GM18861 (cell line): Measurements from ENCODE around the gene OR2T35.
"Not testable (repeated sequence)": the region's sequence is repeated elsewhere in the genome, so short reads cannot be mapped to it uniquely, and the experiment has no call there.

Source experiments
- ATAC-seq: cut with Tn5 transposase; IDR thresholded peaks from one replicate; pipeline ENCODE4 v1.9.1; 2021; ENCODE audit not compliant: unreplicated experiment

Gene OR2T35

GRCh38 chr1:248645178-248645577, at the start of gene OR2T35:
OR2T35 (minus strand) TSS chr1:248645278; CDS start chr1:248639258, 6,020 bp downstream.
- not testable (repeated sequence) for ATAC-seq

- ATAC-seq, result no peak
Observed at GRCh38 chr1:248691567-248692155, 46.6 kb upstream of the OR2T35 start.

- ATAC-seq, result peak; percentile 75
Observed at GRCh38 chr1:248688527-248689298, 43.6 kb upstream of the OR2T35 start.

- peak; percentile 57 for ATAC-seq
Observed at GRCh38 chr1:248686815-248687214, 41.7 kb upstream of the OR2T35 start.

- no peak for ATAC-seq
Observed at GRCh38 chr1:248681651-248682050, 36.6 kb upstream of the OR2T35 start.

- ATAC-seq, result no peak
Observed at GRCh38 chr1:248670003-248670402, 24.9 kb upstream of the OR2T35 start.

GRCh38 chr1:248663453-248664328, 18.6 kb upstream of the OR2T35 start:
- ATAC-seq, result peak; percentile 91

- not testable (repeated sequence) for ATAC-seq
Observed at GRCh38 chr1:248656797-248657196, 11.7 kb upstream of the OR2T35 start.

- not testable (repeated sequence) for ATAC-seq
Observed at GRCh38 chr1:248655354-248655753, 10.3 kb upstream of the OR2T35 start, which contains the start of gene OR2T27. OR2T27 (minus strand) TSS chr1:248655528; CDS start chr1:248650884, 4,644 bp downstream.

GRCh38 chr1:248648770-248649536, 3.9 kb upstream of the OR2T35 start:
- ATAC-seq, result not testable (repeated sequence)

- ATAC-seq, result peak; percentile 68
Observed at GRCh38 chr1:248642971-248643651, 2.0 kb downstream of the OR2T35 start.

- ATAC-seq, result not testable (repeated sequence)
Observed at GRCh38 chr1:248641583-248641982, 3.5 kb downstream of the OR2T35 start.

- peak; percentile 34 for ATAC-seq
Observed at GRCh38 chr1:248640906-248641305, 4.2 kb downstream of the OR2T35 start.

- not testable (repeated sequence) for ATAC-seq
Observed at GRCh38 chr1:248639652-248640051, 5.4 kb downstream of the OR2T35 start.

GRCh38 chr1:248636612-248637011, 8.5 kb downstream of the OR2T35 start:
- not testable (repeated sequence) for ATAC-seq

- ATAC-seq, result not testable (repeated sequence)
Observed at GRCh38 chr1:248634991-248635390, 10.1 kb downstream of the OR2T35 start, which contains the start of gene OR2T11. OR2T11 (minus strand) TSS chr1:248635091; CDS start chr1:248627128, 7,963 bp downstream.

- ATAC-seq, result no peak
Observed at GRCh38 chr1:248631354-248632008, 13.6 kb downstream of the OR2T35 start.

GRCh38 chr1:248630551-248630950, 14.5 kb downstream of the OR2T35 start:
- ATAC-seq, result no peak
